CD4-positive, alpha-beta T cell treated with Interleukin-2 at 100 ng/mL for 4 hours (primary cell): Measurements from ENCODE around the gene CASP6.
"Not testable (repeated sequence)": the region's sequence is repeated elsewhere in the genome, so short reads cannot be mapped to it uniquely, and the experiment has no call there.

ENCODE experiments used
- DNase-seq: peaks from one replicate; pipeline ENCODE4 v3.0.0-alpha.2; 2020; ENCODE audit warnings: low spot score

Gene CASP6

GRCh38 chr4:109719604-109720003 is 16.4 kb upstream of the CASP6 start:
- DNase-seq: no peak

GRCh38 chr4:109718759-109719158 is 15.5 kb upstream of the CASP6 start:
- DNase-seq: no peak

GRCh38 chr4:109713500-109713899 is 10.3 kb upstream of the CASP6 start:
- no peak for DNase-seq

GRCh38 chr4:109708990-109709389 is 5.7 kb upstream of the CASP6 start:
- no peak for DNase-seq

GRCh38 chr4:109708435-109708834 is 5.2 kb upstream of the CASP6 start:
- DNase-seq: no peak

GRCh38 chr4:109703664-109704361 is 568 bp upstream of the CASP6 start:
- no peak for DNase-seq

- no peak for DNase-seq
Observed at GRCh38 chr4:109701566-109702410, 1.5 kb downstream of the CASP6 start.

- no peak for DNase-seq
Observed at GRCh38 chr4:109699553-109700225, 3.6 kb downstream of the CASP6 start.

GRCh38 chr4:109698656-109699055 is 4.6 kb downstream of the CASP6 start:
- DNase-seq: no peak

- DNase-seq: peak; percentile 17
Observed at GRCh38 chr4:109691411-109691920, 11.8 kb downstream of the CASP6 start.

- peak; percentile 32 for DNase-seq
Observed at GRCh38 chr4:109690690-109691410, 12.4 kb downstream of the CASP6 start.

- no peak for DNase-seq
Observed at GRCh38 chr4:109684727-109685126, 18.5 kb downstream of the CASP6 start.

- DNase-seq: no peak
Observed at GRCh38 chr4:109683621-109684253, 19.5 kb downstream of the CASP6 start.

- DNase-seq: no peak
Observed at GRCh38 chr4:109682875-109683274, 20.4 kb downstream of the CASP6 start.

- DNase-seq: not testable (repeated sequence)
Observed at GRCh38 chr4:109678925-109679324, 24.3 kb downstream of the CASP6 start.

- DNase-seq: not testable (repeated sequence)
Observed at GRCh38 chr4:109678472-109678871, 24.8 kb downstream of the CASP6 start.

GRCh38 chr4:109676886-109677285 is 26.4 kb downstream of the CASP6 start:
- no peak for DNase-seq

- no peak for DNase-seq
Observed at GRCh38 chr4:109675843-109676242, 27.4 kb downstream of the CASP6 start.

GRCh38 chr4:109675181-109675580 is 28.1 kb downstream of the CASP6 start:
- DNase-seq: no peak

GRCh38 chr4:109673303-109673702 is 29.9 kb downstream of the CASP6 start:
- no peak for DNase-seq

- no peak for DNase-seq
Observed at GRCh38 chr4:109672169-109672930, 30.9 kb downstream of the CASP6 start.
